HepG2 (cell line): Measurements from ENCODE around the gene GRB7. TPM values are rescaled to one million over a fixed set of nuclear protein-coding genes. Genes with fewer than 3 reads are reported as not detected.
A peak's percentile ranks its signal among the peaks of the same experiment; 100 is the strongest.

Experiments used
- GZF1 ChIP-seq: sonication (generic); formaldehyde crosslinking; IDR thresholded peaks from 2 replicates; pipeline ENCODE4 v1.5.1; 2020; ENCODE audit warnings: mild to moderate bottlenecking, missing genetic modification reagents
- HOXA7 ChIP-seq: sonication (generic); formaldehyde crosslinking; IDR thresholded peaks from 2 replicates; pipeline ENCODE4 v1.8.1; 2022; ENCODE audit warnings: mild to moderate bottlenecking, missing genetic modification reagents, moderate library complexity
- HOXA9 ChIP-seq: sonication (generic); formaldehyde crosslinking; IDR thresholded peaks from 2 replicates; pipeline ENCODE4 v1.8.1; 2022; ENCODE audit warnings: missing genetic modification reagents, mild to moderate bottlenecking, moderate library complexity, borderline replicate concordance
- MYC ChIP-seq: sonication (generic); formaldehyde crosslinking; IDR thresholded peaks from 2 replicates; pipeline ENCODE4 v1.9.0; 2021; ENCODE audit warnings: missing genetic modification reagents, borderline replicate concordance
- NFKBIZ ChIP-seq: IDR thresholded peaks from 2 replicates; pipeline ENCODE4 v1.6.1; 2018; ENCODE audit warnings: missing genetic modification reagents, missing compliant biosample characterization
- PHF21A ChIP-seq: sonication (generic); formaldehyde crosslinking; IDR thresholded peaks from 2 replicates; pipeline ENCODE4 v1.5.0; 2020; ENCODE audit warnings: mild to moderate bottlenecking, missing genetic modification reagents
- PRPF4 ChIP-seq: fragments of 200-400 bp; formaldehyde crosslinking; IDR thresholded peaks from 2 replicates; pipeline ENCODE4 v1.6.1; 2016; ENCODE audit warnings: low read length, low read depth; ENCODE audit not compliant: poor library complexity, severe bottlenecking
- RELA ChIP-seq: sonication (generic); formaldehyde crosslinking; IDR thresholded peaks from 2 replicates; pipeline ENCODE4 v1.4.0; 2020; ENCODE audit warnings: missing genetic modification reagents
- RXRB ChIP-seq: IDR thresholded peaks from 2 replicates; pipeline ENCODE4 v1.6.1; 2016; ENCODE audit warnings: borderline replicate concordance, missing genetic modification reagents, missing compliant biosample characterization
- SAP130 ChIP-seq: IDR thresholded peaks from 2 replicates; pipeline ENCODE4 v1.6.1; 2016; ENCODE audit warnings: low read depth
- SUZ12 ChIP-seq: fragments of 150-350 bp; IDR thresholded peaks from 2 replicates; pipeline ENCODE4 v1.6.1; 2014; ENCODE audit warnings: low read depth, low read length
- ZBTB3 ChIP-seq: sonication (generic); formaldehyde crosslinking; IDR thresholded peaks from 2 replicates; pipeline ENCODE4 v1.4.0; 2020; ENCODE audit warnings: low read depth, mild to moderate bottlenecking, moderate library complexity, missing genetic modification reagents, borderline replicate concordance
- ZC3H13 ChIP-seq: sonication (generic); formaldehyde crosslinking; IDR thresholded peaks from 2 replicates; pipeline ENCODE4 v1.8.1; 2023; ENCODE audit warnings: mild to moderate bottlenecking, missing genetic modification reagents, moderate library complexity
- ZNF263 ChIP-seq: sonication (generic); formaldehyde crosslinking; IDR thresholded peaks from 2 replicates; pipeline ENCODE4 v1.4.0; 2020; ENCODE audit warnings: missing genetic modification reagents
- ZNF296 ChIP-seq: sonication (generic); formaldehyde crosslinking; conservative IDR thresholded peaks from 2 replicates; pipeline ENCODE4 v1.5.0; 2020; ENCODE audit warnings: mild to moderate bottlenecking, missing genetic modification reagents
- ZNF354B ChIP-seq: sonication (generic); formaldehyde crosslinking; IDR thresholded peaks from 2 replicates; pipeline ENCODE4 v1.8.0; 2022; ENCODE audit warnings: mild to moderate bottlenecking, missing genetic modification reagents
- ZNF83 ChIP-seq: sonication (generic); formaldehyde crosslinking; IDR thresholded peaks from 2 replicates; pipeline ENCODE4 v1.4.0; 2020; ENCODE audit warnings: missing genetic modification reagents, mild to moderate bottlenecking, borderline replicate concordance
- ZNF841 ChIP-seq: sonication (generic); formaldehyde crosslinking; IDR thresholded peaks from 2 replicates; pipeline ENCODE4 v1.8.1; 2023; ENCODE audit warnings: missing genetic modification reagents, borderline replicate concordance
- polyA plus RNA-seq, 8 experiments: library from polyadenylated mRNA; depleted of rRNA in 3 of 8; stranded (reverse) in 7 of 8; unstranded in 1 of 8; fragments of >200 nt; fragmentation: Illumina TruSeq in 4 of 8; extraction: Trizol in 4 of 8; gene quantifications; 2 replicates each; pipeline versions ENCODE4 v1.2.1 to v1.2.3, GENCODE V29; 2011 to 2016; ENCODE audit warnings: low read depth in 4 of 8, missing spikeins in 1 of 8, mixed read lengths in 1 of 8; ENCODE audit not compliant: insufficient read depth in 1 of 8
- total RNA-seq, 5 experiments: library from RNA; depleted of rRNA; stranded (reverse); fragments of >200 nt; fragmentation: Illumina TruSeq; extraction: Trizol; gene quantifications; 2 replicates each; pipeline ENCODE4 v1.2.3, GENCODE V29; 2016; ENCODE audit warnings: low read depth in 1 of 5
- TF ChIP-seq, protein P1 (sequence below): sonication (generic); formaldehyde crosslinking; IDR thresholded peaks from 2 replicates; pipeline ENCODE4 v1.8.0; 2022; ENCODE audit warnings: missing genetic modification reagents, mild to moderate bottlenecking, borderline replicate concordance
- TF ChIP-seq, protein P2 (sequence below): sonication (generic); formaldehyde crosslinking; conservative IDR thresholded peaks from 2 replicates; pipeline ENCODE4 v1.4.0; 2020; ENCODE audit warnings: missing genetic modification reagents
- TF ChIP-seq, protein P3 (sequence below): sonication (generic); formaldehyde crosslinking; IDR thresholded peaks from 2 replicates; pipeline ENCODE4 v1.4.0; 2020; ENCODE audit warnings: missing genetic modification reagents
- TF ChIP-seq, protein P4 (sequence below): sonication (generic); formaldehyde crosslinking; IDR thresholded peaks from 2 replicates; pipeline ENCODE4 v1.4.0; 2020; ENCODE audit warnings: missing genetic modification reagents
- TF ChIP-seq, protein P5 (sequence below): sonication (generic); formaldehyde crosslinking; IDR thresholded peaks from 2 replicates; pipeline ENCODE4 v1.4.0; 2020; ENCODE audit warnings: mild to moderate bottlenecking, low read depth, missing genetic modification reagents
- TF ChIP-seq, protein P6 (sequence below): sonication (generic); formaldehyde crosslinking; IDR thresholded peaks from 2 replicates; pipeline ENCODE4 v1.5.0; 2020; ENCODE audit warnings: mild to moderate bottlenecking, missing genetic modification reagents

The GRB7 gene
- total and polyA plus RNA-seq, 2 of the 13 experiments (the other 11 are each of a cell fraction or from before 2014, with no cell fraction given): 60.2 to 77.7 TPM

DNA sequence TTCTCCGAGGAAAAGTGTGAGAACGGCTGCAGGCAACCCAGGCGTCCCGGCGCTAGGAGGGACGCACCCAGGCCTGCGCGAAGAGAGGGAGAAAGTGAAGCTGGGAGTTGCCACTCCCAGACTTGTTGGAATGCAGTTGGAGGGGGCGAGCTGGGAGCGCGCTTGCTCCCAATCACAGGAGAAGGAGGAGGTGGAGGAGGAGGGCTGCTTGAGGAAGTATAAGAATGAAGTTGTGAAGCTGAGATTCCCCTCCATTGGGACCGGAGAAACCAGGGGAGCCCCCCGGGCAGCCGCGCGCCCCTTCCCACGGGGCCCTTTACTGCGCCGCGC is 38.0 kb upstream of the GRB7 start, which contains the start of gene ERBB2 (continued):
- TF ChIP-seq ZNF263 (CRISPR knock-in tag) (peak; percentile 86), ZC3H13 (CRISPR knock-in tag) (no peak; the same call in 1 of the 2 replicates), HOXA9 (no peak), RELA (CRISPR knock-in tag) (no peak), HOXA7 (no peak), MYC (no peak), NFKBIZ (no peak), RXRB (CRISPR knock-in tag) (peak; percentile 43; the same call in 1 of the 2 replicates), ZNF296 (CRISPR knock-in tag) (0 out of 2 replicates have a peak, but pooled peaks have one; percentile 5), PRPF4 (no peak), GZF1 (CRISPR knock-in tag) (no peak), PHF21A (CRISPR knock-in tag) (no peak), ZNF83 (CRISPR knock-in tag) (no peak), ZBTB3 (CRISPR knock-in tag) (no peak), SUZ12 (no peak), SAP130 (peak; percentile 80), ZNF841 (CRISPR knock-in tag) (no peak), ZNF354B (CRISPR knock-in tag) (no peak)
- TF ChIP-seq, protein P1, sequence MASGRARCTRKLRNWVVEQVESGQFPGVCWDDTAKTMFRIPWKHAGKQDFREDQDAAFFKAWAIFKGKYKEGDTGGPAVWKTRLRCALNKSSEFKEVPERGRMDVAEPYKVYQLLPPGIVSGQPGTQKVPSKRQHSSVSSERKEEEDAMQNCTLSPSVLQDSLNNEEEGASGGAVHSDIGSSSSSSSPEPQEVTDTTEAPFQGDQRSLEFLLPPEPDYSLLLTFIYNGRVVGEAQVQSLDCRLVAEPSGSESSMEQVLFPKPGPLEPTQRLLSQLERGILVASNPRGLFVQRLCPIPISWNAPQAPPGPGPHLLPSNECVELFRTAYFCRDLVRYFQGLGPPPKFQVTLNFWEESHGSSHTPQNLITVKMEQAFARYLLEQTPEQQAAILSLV (CRISPR knock-in tag): no peak
- TF ChIP-seq, protein P2, sequence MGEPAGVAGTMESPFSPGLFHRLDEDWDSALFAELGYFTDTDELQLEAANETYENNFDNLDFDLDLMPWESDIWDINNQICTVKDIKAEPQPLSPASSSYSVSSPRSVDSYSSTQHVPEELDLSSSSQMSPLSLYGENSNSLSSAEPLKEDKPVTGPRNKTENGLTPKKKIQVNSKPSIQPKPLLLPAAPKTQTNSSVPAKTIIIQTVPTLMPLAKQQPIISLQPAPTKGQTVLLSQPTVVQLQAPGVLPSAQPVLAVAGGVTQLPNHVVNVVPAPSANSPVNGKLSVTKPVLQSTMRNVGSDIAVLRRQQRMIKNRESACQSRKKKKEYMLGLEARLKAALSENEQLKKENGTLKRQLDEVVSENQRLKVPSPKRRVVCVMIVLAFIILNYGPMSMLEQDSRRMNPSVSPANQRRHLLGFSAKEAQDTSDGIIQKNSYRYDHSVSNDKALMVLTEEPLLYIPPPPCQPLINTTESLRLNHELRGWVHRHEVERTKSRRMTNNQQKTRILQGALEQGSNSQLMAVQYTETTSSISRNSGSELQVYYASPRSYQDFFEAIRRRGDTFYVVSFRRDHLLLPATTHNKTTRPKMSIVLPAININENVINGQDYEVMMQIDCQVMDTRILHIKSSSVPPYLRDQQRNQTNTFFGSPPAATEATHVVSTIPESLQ (CRISPR knock-in tag): no peak
- TF ChIP-seq, protein P3, sequence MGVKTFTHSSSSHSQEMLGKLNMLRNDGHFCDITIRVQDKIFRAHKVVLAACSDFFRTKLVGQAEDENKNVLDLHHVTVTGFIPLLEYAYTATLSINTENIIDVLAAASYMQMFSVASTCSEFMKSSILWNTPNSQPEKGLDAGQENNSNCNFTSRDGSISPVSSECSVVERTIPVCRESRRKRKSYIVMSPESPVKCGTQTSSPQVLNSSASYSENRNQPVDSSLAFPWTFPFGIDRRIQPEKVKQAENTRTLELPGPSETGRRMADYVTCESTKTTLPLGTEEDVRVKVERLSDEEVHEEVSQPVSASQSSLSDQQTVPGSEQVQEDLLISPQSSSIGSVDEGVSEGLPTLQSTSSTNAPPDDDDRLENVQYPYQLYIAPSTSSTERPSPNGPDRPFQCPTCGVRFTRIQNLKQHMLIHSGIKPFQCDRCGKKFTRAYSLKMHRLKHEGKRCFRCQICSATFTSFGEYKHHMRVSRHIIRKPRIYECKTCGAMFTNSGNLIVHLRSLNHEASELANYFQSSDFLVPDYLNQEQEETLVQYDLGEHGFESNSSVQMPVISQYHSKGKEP: no peak
- TF ChIP-seq, protein P4, sequence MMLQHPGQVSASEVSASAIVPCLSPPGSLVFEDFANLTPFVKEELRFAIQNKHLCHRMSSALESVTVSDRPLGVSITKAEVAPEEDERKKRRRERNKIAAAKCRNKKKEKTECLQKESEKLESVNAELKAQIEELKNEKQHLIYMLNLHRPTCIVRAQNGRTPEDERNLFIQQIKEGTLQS (CRISPR knock-in tag): no peak
- TF ChIP-seq, protein P5, sequence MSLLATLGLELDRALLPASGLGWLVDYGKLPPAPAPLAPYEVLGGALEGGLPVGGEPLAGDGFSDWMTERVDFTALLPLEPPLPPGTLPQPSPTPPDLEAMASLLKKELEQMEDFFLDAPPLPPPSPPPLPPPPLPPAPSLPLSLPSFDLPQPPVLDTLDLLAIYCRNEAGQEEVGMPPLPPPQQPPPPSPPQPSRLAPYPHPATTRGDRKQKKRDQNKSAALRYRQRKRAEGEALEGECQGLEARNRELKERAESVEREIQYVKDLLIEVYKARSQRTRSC (CRISPR knock-in tag): no peak
- TF ChIP-seq, protein P6, sequence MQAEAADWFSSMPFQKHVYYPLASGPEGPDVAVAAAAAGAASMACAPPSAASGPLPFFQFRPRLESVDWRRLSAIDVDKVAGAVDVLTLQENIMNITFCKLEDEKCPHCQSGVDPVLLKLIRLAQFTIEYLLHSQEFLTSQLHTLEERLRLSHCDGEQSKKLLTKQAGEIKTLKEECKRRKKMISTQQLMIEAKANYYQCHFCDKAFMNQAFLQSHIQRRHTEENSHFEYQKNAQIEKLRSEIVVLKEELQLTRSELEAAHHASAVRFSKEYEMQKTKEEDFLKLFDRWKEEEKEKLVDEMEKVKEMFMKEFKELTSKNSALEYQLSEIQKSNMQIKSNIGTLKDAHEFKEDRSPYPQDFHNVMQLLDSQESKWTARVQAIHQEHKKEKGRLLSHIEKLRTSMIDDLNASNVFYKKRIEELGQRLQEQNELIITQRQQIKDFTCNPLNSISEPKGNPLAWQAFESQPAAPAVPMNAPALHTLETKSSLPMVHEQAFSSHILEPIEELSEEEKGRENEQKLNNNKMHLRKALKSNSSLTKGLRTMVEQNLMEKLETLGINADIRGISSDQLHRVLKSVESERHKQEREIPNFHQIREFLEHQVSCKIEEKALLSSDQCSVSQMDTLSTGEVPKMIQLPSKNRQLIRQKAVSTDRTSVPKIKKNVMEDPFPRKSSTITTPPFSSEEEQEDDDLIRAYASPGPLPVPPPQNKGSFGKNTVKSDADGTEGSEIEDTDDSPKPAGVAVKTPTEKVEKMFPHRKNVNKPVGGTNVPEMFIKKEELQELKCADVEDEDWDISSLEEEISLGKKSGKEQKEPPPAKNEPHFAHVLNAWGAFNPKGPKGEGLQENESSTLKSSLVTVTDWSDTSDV (CRISPR knock-in tag): no peak
